ENCODE data around the gene C4orf50. TPM values are rescaled to one million over a fixed set of nuclear protein-coding genes. Genes with fewer than 3 reads are reported as not detected.

C4orf50 gene
- total RNA-seq, 1 experiment from 2014 or later, result not detected

GRCh38 chr4:6049985-6050384, 31.8 kb upstream of the C4orf50 start:
- Histone ChIP-seq H3K27me3 (peaks cover 20% of the 10 kb centered on the region), H3K9me3 (replicated peaks) (no peaks in the 10 kb centered on the region), H3K27ac (no peak overlapping the region), H3K4me1 (no peaks in the 10 kb centered on the region), H3K36me3 (no peaks in the 10 kb centered on the region; the same call in 1 of the 2 replicates), H3K4me3 (no peak overlapping the region)
- DNase-seq, result no peak

- no peak for DNase-seq
- Histone ChIP-seq H3K36me3 (no peaks in the 10 kb centered on the region; the same call in 1 of the 2 replicates), H3K27ac (no peak overlapping the region), H3K4me1 (no peaks in the 10 kb centered on the region), H3K27me3 (peaks cover 20% of the 10 kb centered on the region), H3K4me3 (no peak overlapping the region), H3K9me3 (replicated peaks) (no peaks in the 10 kb centered on the region)
These were observed 31.0 kb upstream of the C4orf50 start for GRCh38 chr4:6049278-6049677.

- H3K27ac ChIP-seq, result no peak overlapping the region
- no peaks in the 10 kb centered on the region; the same call in 1 of the 2 replicates for H3K36me3 ChIP-seq
- H3K27me3 ChIP-seq, result peaks cover 17% of the 10 kb centered on the region
- H3K9me3 ChIP-seq (replicated peaks), result no peaks in the 10 kb centered on the region
- no peak overlapping the region for H3K4me3 ChIP-seq
- DNase-seq, result no peak
- no peaks in the 10 kb centered on the region for H3K4me1 ChIP-seq
These were observed 30.3 kb upstream of the C4orf50 start for GRCh38 chr4:6048537-6048936.

GRCh38 chr4:6047130-6047673, 29.0 kb upstream of the C4orf50 start:
- DNase-seq, result no peak
- H3K27me3 ChIP-seq, result peaks cover 14% of the 10 kb centered on the region; the same call in 1 of the 2 replicates
- H3K9me3 ChIP-seq (replicated peaks), result no peaks in the 10 kb centered on the region
- no peak overlapping the region for H3K4me3 ChIP-seq
- H3K36me3 ChIP-seq, result no peaks in the 10 kb centered on the region; the same call in 1 of the 2 replicates
- no peak overlapping the region for H3K27ac ChIP-seq
- no peaks in the 10 kb centered on the region for H3K4me1 ChIP-seq

DNA sequence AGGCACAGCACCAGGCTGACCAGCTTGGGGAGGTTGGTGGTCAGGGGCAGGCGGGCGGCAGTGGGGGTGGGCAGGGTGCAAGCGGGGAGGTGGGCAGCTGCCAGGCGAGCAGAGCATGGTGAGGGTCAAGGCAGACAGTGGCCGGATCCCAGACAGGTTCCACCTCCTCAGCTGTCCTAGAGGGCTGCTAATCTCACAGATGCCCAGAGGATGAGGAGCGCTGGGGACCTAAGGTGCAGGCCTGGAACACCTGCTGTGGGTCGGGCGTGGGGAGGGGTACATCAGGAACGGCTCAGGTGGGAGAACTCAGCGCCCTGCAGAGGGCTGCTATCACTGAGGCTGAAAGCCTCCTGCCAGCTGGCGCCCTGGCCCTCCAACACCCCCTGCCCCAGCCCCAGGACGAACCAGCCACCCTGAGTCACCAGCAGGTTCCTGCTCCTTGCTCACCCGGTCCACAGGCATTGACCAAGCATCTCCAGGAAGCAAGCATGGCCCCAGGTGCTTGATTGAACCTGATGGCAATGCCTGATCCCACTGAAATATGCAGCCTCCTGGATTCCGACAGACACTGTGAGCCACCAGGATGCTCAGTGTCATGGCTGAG, 28.4 kb upstream of the C4orf50 start:
- H3K27me3 ChIP-seq, result peaks cover 14% of the 10 kb centered on the region; the same call in 1 of the 2 replicates
- no peak overlapping the region for H3K27ac ChIP-seq
- DNase-seq, result no peak
- no peaks in the 10 kb centered on the region for H3K4me1 ChIP-seq
- no peak overlapping the region for H3K4me3 ChIP-seq
- H3K36me3 ChIP-seq, result no peaks in the 10 kb centered on the region; the same call in 1 of the 2 replicates
- no peaks in the 10 kb centered on the region for H3K9me3 ChIP-seq (replicated peaks)

DNA sequence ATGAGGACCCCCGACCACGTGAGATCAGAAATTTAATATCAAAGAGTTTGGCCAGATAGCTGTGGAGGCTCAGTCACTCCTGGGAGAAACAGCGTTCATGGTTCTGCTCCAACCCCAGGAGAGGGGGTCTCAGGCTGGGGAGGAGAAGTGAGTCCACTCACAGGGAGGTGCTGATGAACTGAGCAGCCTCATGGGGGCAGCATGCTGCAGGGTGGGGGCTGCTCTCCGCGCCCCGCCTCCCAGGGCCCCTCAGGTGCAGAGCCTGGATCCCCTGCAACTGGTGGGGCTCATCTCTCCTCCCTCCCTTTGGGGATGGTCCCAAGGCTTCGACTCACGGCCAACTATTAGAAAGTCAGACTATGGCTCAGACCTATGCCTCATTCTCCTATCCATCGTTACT, 26.6 kb upstream of the C4orf50 start:
- Histone ChIP-seq H3K4me3 (no peak overlapping the region), H3K27me3 (peaks cover 13% of the 10 kb centered on the region; the same call in 1 of the 2 replicates), H3K4me1 (no peaks in the 10 kb centered on the region), H3K27ac (no peak overlapping the region), H3K36me3 (no peaks in the 10 kb centered on the region; the same call in 1 of the 2 replicates), H3K9me3 (replicated peaks) (no peaks in the 10 kb centered on the region)
- no peak for DNase-seq

- H3K4me1 ChIP-seq, result no peaks in the 10 kb centered on the region
- H3K27ac ChIP-seq, result no peak overlapping the region
- no peak for DNase-seq
- no peak overlapping the region for H3K4me3 ChIP-seq
- no peaks in the 10 kb centered on the region for H3K9me3 ChIP-seq (replicated peaks)
- peaks cover 13% of the 10 kb centered on the region for H3K27me3 ChIP-seq
- H3K36me3 ChIP-seq, result no peaks in the 10 kb centered on the region; the same call in 1 of the 2 replicates
These were observed 26.0 kb upstream of the C4orf50 start for GRCh38 chr4:6044276-6044675.

GRCh38 chr4:6043843-6044242, 25.6 kb upstream of the C4orf50 start:
- H3K36me3 ChIP-seq, result no peaks in the 10 kb centered on the region; the same call in 1 of the 2 replicates
- DNase-seq, result no peak
- no peak overlapping the region for H3K27ac ChIP-seq
- peaks cover 13% of the 10 kb centered on the region for H3K27me3 ChIP-seq
- H3K4me3 ChIP-seq, result no peak overlapping the region
- no peaks in the 10 kb centered on the region for H3K4me1 ChIP-seq
- H3K9me3 ChIP-seq (replicated peaks), result no peaks in the 10 kb centered on the region

GRCh38 chr4:6043188-6043587, 25.0 kb upstream of the C4orf50 start:
- no peaks in the 10 kb centered on the region; the same call in 1 of the 2 replicates for H3K36me3 ChIP-seq
- DNase-seq, result no peak
- H3K27me3 ChIP-seq, result peaks cover 13% of the 10 kb centered on the region
- H3K4me1 ChIP-seq, result no peaks in the 10 kb centered on the region
- H3K27ac ChIP-seq, result no peak overlapping the region
- no peak overlapping the region for H3K4me3 ChIP-seq
- H3K9me3 ChIP-seq (replicated peaks), result no peaks in the 10 kb centered on the region

DNA sequence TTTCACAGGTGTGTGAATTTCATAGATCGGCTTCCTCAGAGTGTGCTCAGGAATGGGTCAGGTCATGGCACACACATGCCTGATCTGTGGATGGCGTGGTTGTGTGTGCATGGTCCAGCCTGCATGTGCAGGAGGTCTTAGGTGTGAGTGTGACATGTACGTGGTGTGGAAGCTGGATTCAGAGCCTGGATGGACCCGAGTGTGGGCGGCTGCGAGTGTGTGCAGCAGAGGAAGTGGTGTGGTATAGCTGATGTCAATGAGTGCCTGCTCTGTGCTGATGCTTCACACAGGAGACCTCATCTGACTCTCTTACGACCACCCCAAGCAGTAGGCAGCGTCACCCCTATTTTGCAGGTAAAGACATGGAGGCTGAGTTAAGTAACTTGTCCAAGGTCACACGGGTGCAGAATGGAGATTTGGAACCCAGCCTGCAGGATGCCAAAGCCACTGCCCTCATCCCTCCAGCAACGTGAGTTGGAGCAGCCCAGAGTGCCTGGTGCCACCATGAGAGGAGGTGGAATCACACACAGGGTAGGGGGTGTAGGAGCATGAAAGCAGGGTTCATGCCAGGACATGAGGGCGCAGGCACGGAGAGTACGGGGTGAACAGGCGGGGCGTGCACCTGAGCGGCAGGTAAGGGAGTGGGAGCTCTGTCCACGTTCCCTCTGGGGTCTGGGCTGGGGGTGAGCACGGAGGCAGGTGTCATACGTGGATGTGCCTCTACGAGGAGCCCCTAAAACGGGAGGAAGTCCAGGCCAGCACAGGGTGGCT, 24.2 kb upstream of the C4orf50 start:
- H3K36me3 ChIP-seq, result no peaks in the 10 kb centered on the region
- no peaks in the 10 kb centered on the region for H3K4me1 ChIP-seq
- no peaks in the 10 kb centered on the region for H3K9me3 ChIP-seq (replicated peaks)
- H3K27me3 ChIP-seq, result peaks cover 9% of the 10 kb centered on the region
- DNase-seq, result no peak
- H3K27ac ChIP-seq, result no peak overlapping the region
- no peak overlapping the region for H3K4me3 ChIP-seq

- H3K36me3 ChIP-seq, result no peaks in the 10 kb centered on the region
- no peak overlapping the region for H3K27ac ChIP-seq
- peaks cover 4% of the 10 kb centered on the region for H3K27me3 ChIP-seq
- no peaks in the 10 kb centered on the region for H3K4me1 ChIP-seq
- no peak overlapping the region for H3K4me3 ChIP-seq
- no peak for DNase-seq
- H3K9me3 ChIP-seq (replicated peaks), result no peaks in the 10 kb centered on the region
These were observed 23.6 kb upstream of the C4orf50 start for GRCh38 chr4:6041800-6042199.

- H3K9me3 ChIP-seq (replicated peaks), result no peaks in the 10 kb centered on the region
- no peak for DNase-seq
These were observed 20.5 kb upstream of the C4orf50 start for GRCh38 chr4:6038711-6039110.

DNA sequence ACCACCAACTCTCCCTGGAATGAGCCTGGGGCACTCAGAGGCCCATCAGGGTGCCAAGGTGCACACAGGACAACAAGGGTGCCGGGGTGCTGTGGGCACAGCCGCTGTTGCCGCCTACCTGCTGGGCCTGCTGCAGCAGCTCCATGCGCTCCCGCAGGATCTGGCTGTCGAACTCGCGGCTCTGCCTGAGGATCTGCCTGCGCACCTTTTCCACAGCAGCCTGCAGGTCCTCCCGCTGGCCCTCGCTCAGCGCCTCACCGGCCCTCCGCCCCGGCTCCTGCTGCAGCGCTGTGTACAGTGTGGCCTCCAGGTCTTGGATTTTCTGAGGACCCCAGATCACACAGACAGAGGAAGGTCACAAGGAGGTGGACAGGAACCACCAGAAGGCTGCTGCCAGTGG, 17.6 kb upstream of the C4orf50 start:
- Histone ChIP-seq H3K9me3 (replicated peaks) (no peaks in the 10 kb centered on the region), H3K27me3 (peaks cover 8% of the 10 kb centered on the region), H3K27ac (no peak overlapping the region), H3K36me3 (no peaks in the 10 kb centered on the region), H3K4me1 (no peaks in the 10 kb centered on the region), H3K4me3 (no peak overlapping the region)
- no peak for DNase-seq

More at GRCh38 chr4:6038711-6039110, 20.5 kb upstream of the C4orf50 start:
- Histone ChIP-seq H3K4me3 (no peak overlapping the region), H3K4me1 (no peaks in the 10 kb centered on the region), H3K36me3 (no peaks in the 10 kb centered on the region), H3K27ac (no peak overlapping the region), H3K27me3 (peaks cover 4% of the 10 kb centered on the region)

DNA sequence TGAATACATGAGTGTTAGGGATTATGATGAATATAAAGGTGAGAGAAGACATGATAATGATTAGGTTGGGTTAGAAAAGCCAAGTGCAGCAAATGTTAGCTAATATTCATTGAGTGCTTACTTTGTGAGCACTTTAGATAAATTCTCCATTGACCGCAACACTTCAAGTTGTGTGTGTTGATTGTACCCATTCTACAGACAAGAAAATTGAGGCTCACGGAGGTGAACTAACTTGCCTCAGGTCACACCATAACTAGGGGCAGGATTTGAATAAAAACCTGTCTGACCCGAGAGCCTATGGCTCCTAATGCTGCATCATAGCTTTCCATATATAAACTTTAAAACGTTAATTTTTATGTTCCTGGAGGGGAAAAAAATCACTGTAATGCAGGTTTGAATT, 15.2 kb upstream of the C4orf50 start:
- no peaks in the 10 kb centered on the region for H3K4me1 ChIP-seq
- H3K36me3 ChIP-seq, result no peaks in the 10 kb centered on the region
- peaks cover 19% of the 10 kb centered on the region; the same call in 1 of the 2 replicates for H3K27me3 ChIP-seq
- no peak for DNase-seq
- no peaks in the 10 kb centered on the region for H3K9me3 ChIP-seq (replicated peaks)
- H3K4me3 ChIP-seq, result no peak overlapping the region
- H3K27ac ChIP-seq, result no peak overlapping the region
